GM06990 (cell line): ENCODE measurements around the gene RBM4B.
A peak's percentile ranks its signal among the peaks of the same experiment; 100 is the strongest.

Experiments
- DNase-seq: peaks from one replicate; pipeline ENCODE4 v3.0.0-alpha.2; 2011; ENCODE audit not compliant: insufficient read length; ENCODE audit errors: extremely low read depth
- H3K27me3 ChIP-seq: replicated peaks from 2 replicates; pipeline ENCODE4 v1.6.0; 2011; ENCODE audit warnings: low read length; ENCODE audit not compliant: control insufficient read depth, insufficient read depth
- H3K36me3 ChIP-seq: 2 replicates; pipeline ENCODE4 v1.5.1; 2011; ENCODE audit warnings: low read length; ENCODE audit not compliant: control insufficient read depth, insufficient read depth
- H3K4me3 ChIP-seq: replicated peaks from 2 replicates; pipeline ENCODE4 v1.5.1; 2011; ENCODE audit warnings: low read depth, mild to moderate bottlenecking, control low read depth, low read length
- TF ChIP-seq, protein P1 (sequence below): IDR thresholded peaks from 2 replicates; pipeline ENCODE4 v1.5.1; 2011; ENCODE audit warnings: low read length, control low read depth, mild to moderate bottlenecking, inconsistent platforms; ENCODE audit not compliant: insufficient read depth, poor library complexity, severe bottlenecking

RBM4B gene

DNA sequence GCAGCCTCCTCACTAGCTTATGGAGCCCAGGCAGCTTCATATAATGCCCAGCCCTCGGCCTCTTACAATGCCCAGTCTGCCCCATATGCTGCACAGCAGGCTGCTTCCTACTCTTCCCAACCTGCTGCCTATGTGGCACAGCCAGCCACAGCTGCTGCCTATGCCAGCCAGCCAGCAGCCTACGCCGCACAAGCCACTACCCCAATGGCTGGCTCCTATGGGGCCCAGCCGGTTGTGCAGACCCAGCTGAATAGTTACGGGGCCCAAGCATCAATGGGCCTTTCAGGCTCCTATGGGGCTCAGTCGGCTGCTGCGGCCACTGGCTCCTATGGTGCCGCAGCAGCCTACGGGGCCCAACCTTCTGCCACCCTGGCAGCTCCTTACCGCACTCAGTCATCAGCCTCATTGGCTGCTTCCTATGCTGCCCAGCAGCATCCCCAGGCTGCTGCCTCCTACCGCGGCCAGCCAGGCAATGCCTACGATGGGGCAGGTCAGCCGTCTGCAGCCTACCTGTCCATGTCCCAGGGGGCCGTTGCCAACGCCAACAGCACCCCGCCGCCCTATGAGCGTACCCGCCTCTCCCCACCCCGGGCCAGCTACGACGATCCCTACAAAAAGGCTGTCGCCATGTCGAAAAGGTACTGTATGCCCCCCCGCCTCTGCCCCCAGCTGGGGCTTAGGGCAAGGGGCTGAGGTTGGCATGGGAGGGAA is 52.5 kb downstream of the RBM4B start:
- no peak for DNase-seq
- Histone ChIP-seq H3K27me3 (no peaks in the 10 kb centered on the region), H3K36me3 (peaks cover 54% of the 10 kb centered on the region), H3K4me3 (no peak overlapping the region)
- TF ChIP-seq, protein P1, sequence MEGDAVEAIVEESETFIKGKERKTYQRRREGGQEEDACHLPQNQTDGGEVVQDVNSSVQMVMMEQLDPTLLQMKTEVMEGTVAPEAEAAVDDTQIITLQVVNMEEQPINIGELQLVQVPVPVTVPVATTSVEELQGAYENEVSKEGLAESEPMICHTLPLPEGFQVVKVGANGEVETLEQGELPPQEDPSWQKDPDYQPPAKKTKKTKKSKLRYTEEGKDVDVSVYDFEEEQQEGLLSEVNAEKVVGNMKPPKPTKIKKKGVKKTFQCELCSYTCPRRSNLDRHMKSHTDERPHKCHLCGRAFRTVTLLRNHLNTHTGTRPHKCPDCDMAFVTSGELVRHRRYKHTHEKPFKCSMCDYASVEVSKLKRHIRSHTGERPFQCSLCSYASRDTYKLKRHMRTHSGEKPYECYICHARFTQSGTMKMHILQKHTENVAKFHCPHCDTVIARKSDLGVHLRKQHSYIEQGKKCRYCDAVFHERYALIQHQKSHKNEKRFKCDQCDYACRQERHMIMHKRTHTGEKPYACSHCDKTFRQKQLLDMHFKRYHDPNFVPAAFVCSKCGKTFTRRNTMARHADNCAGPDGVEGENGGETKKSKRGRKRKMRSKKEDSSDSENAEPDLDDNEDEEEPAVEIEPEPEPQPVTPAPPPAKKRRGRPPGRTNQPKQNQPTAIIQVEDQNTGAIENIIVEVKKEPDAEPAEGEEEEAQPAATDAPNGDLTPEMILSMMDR, result no peak

DNA sequence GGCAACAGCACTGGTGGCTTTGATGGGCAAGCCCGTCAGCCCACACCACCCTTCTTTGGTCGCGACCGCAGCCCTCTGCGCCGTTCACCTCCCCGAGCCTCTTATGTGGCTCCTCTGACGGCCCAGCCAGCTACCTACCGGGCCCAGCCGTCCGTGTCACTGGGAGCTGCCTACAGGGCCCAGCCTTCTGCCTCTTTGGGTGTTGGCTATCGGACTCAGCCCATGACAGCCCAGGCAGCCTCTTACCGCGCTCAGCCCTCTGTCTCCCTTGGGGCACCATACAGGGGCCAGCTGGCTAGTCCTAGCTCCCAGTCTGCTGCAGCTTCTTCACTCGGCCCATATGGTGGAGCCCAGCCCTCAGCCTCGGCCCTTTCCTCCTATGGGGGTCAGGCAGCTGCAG is 53.2 kb downstream of the RBM4B start:
- TF ChIP-seq, protein P1, result no peak
- peaks cover 49% of the 10 kb centered on the region for H3K36me3 ChIP-seq
- H3K27me3 ChIP-seq, result no peaks in the 10 kb centered on the region

DNA sequence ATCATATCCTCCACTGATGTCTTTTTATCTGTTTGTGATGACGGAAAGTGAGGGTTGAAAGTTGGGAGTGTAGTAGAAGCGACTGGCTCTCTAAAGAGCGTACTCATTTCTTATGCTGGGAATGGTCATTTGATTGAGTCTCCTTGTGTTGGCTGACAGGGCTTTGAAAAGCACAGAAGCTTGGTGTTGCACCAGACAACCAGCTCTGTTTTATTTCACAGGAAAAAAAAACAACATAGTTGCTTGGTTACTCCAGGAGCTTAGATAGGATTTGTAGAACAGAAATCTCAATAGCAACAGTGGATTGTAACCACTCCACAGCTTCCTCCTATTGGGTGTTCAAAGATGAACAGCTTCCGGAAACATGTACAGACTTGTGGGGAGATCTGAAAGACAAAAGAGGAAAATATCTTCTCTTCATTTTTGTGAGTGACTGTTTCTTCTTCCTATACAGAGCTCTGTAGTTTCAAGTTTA is 58.6 kb downstream of the RBM4B start:
- TF ChIP-seq, protein P1, result no peak
- no peak for DNase-seq
- Histone ChIP-seq H3K4me3 (peak overlapping the region; percentile 97), H3K27me3 (no peaks in the 10 kb centered on the region), H3K36me3 (peaks cover 11% of the 10 kb centered on the region)

More for the DNA sequence above, 53.2 kb downstream of the RBM4B start:
- no peak overlapping the region for H3K4me3 ChIP-seq
- DNase-seq, result no peak

DNA sequence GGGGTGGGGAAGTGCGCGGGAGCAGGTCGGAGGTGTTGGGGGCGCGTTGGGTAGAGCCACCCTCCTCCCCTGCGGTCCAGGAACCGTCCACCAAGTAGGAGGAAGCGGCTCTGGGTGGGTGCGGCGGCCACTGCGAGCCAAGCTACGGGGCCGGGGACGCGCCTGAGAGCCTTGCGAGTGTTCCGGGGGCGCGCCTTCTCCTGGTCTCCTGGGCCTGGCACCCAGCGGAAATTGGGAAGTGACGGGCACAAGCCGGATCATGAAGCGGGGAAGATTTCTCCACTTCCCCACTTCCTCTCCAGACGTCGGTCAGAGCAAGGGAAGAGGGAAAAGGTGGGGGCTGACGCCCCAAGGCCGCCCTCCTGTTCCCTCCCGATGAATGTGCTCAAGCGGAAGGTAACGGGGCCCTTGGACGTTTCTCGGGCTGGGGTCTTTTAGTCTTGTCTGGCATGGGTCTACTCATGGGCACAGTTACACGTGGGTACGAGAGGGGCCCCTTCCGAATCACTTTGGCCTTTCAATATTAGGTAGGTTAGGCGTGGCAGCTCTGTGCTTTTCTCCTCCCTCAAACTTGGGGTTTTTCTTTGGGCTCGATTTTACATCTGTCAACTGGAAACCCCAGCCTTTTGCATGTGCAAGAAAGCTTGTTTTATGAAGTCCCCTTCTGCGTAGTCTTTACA is 60.4 kb downstream of the RBM4B start:
- no peaks in the 10 kb centered on the region for H3K27me3 ChIP-seq
- DNase-seq, result no peak
- TF ChIP-seq, protein P1, result no peak
- H3K36me3 ChIP-seq, result peaks cover 1% of the 10 kb centered on the region; the same call in 1 of the 2 replicates
- peak overlapping the region; percentile 97 for H3K4me3 ChIP-seq

DNA sequence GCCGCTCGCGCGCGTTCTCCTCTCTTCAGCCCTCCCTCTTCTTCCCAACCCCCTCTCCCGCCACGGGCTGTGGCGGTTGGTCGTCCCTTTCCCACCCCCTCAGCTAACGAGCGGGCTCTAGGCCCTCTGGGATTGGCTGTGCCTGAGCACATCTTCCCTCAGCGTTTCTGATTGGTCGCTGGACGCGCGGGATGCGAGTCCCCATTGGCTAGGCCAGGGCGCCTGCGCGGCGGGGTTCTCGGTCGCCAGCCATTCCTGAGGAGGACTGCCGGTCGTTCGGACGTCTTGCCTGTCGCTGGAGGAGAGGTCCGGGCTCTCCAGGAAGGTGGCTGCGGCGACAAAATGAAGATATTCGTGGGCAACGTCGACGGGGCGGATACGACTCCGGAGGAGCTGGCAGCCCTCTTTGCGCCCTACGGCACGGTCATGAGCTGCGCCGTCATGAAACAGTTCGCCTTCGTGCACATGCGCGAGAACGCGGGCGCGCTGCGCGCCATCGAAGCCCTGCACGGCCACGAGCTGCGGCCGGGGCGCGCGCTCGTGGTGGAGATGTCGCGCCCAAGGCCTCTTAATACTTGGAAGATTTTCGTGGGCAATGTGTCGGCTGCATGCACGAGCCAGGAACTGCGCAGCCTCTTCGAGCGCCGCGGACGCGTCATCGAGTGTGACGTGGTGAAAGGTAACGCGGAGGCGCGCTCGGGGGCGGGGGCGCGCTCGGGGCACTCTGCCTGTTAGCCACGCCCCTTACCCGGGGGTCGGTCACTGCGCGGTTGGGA is 61.1 kb downstream of the RBM4B start, which contains the start of gene RBM14:
TSS of gene RBM14 (plus strand) at position 252 of the 776 bp plus-strand sequence. CDS start at position 343, 91 bp downstream.
- Histone ChIP-seq H3K36me3 (peaks cover 1% of the 10 kb centered on the region; the same call in 1 of the 2 replicates), H3K4me3 (peak within 1 kb of the TSS; percentile 97), H3K27me3 (no peaks in the 10 kb centered on the region)
- TF ChIP-seq, protein P1, result no peak
- peak; percentile 99 for DNase-seq
